ENCODE results near the gene TMEM229B. TPM values are rescaled to one million over a fixed set of nuclear protein-coding genes. Genes with fewer than 3 reads are reported as not detected.

The TMEM229B gene
- total RNA-seq, 5 donors from 2014 or later (not counting 1 experiment from before 2014, with no cell fraction given): 19.0 to 41.7 (median 32.3) TPM

DNA sequence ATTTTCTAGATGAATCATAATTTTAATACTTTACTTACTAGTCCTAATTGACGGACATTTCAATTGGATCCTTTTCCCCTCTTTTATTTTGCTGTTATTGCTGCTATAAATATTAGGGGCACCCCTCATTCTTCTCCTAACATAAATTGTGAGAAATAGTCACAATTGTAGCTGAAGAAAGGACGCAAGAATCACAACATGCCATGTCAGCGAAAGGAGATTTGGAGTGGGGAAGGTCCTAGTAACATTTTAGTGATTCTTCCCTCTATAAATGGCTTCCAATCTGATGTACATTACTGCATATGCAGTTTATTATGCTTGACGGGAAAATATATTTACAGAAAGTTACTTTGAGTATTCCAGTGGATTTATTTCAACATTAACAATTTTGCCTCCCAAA, 36.9 kb upstream of the TMEM229B start:
- WGBS (ENCODE audit: insufficient coverage): no CpG with 5 or more reads among the region's 4 CpGs
- Histone ChIP-seq H3K27me3 (replicated peaks in 1 of 2; ENCODE audit: control insufficient read depth in 2 of 2, extremely low read depth in 1 of 2, insufficient read depth in 2 of 2, low read length in 1 of 2) (peaks cover 0 to 30% of the 10 kb centered on the region in 2 experiments), H3K9me3 (no peaks in the 10 kb centered on the region), H3K4me1 (ENCODE audit: control insufficient read depth in 1 of 2, extremely low read depth in 1 of 2, insufficient read depth in 2 of 2, low read length in 2 of 2) (no peaks in the 10 kb centered on the region), H3K27ac (ENCODE audit: low read length) (no peak overlapping the region), H3K4me3 (ENCODE audit: control insufficient read depth in 1 of 2, extremely low read depth in 1 of 2, low read length in 1 of 2) (no peak overlapping the region), H3K36me3 (ENCODE audit: control insufficient read depth in 2 of 2, extremely low read depth in 1 of 2, insufficient read depth in 1 of 2, low read length in 1 of 2) (no peaks in the 10 kb centered on the region)
- no peaks in the 10 kb centered on the region for H3K36me3 Mint-ChIP-seq
- no peak overlapping the region for H3K4me3 Mint-ChIP-seq
- no peaks in the 10 kb centered on the region for H3K9me3 Mint-ChIP-seq
- ATAC-seq (replicated peaks in 1 of 4) (no peak), DNase-seq (no peak)
- no peak overlapping the region for H3K27ac Mint-ChIP-seq
- POLR2A ChIA-PET: no interaction called here
- H3K27me3 Mint-ChIP-seq: peaks cover 28 to 41% of the 10 kb centered on the region in 2 donors
- CTCF ChIA-PET: interaction anchor here (0.8 to 2.0 kb wide), 2 partner anchors 14 to 75 kb away, joined by 3 to 6 read pairs; partner anchors contain the start of gene PIGH (in 1 of the 2)
- peaks cover 0 to 6% (median 4%) of the 10 kb centered on the region in 3 donors for H3K4me1 Mint-ChIP-seq

DNA sequence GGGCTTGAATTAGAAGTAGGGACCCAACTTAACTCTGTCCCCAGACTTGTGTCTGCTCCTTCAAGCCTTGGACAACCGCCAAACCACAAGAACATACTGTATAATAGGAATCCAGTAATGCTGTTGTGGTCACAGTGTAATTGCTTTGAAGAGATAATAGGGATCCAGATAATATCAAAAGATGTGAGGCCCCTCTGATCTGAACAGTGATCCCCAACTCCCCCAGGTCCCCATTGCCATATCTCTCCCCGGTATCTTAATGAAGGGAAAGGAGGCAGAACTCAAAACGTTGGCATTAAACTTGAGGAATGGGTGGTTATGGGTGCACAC, 36.1 kb upstream of the TMEM229B start:
- H3K9me3 Mint-ChIP-seq: no peaks in the 10 kb centered on the region
- H3K4me3 Mint-ChIP-seq: no peak overlapping the region
- no CpG with 5 or more reads among the region's 3 CpGs for WGBS (ENCODE audit: insufficient coverage)
- no peak overlapping the region for H3K27ac ChIP-seq (ENCODE audit: low read length)
- no peak for ATAC-seq (replicated peaks in 1 of 4)
- peaks cover 0 to 6% (median 4%) of the 10 kb centered on the region in 3 donors for H3K4me1 Mint-ChIP-seq
- peaks cover 28 to 40% of the 10 kb centered on the region in 2 donors for H3K27me3 Mint-ChIP-seq
- no peaks in the 10 kb centered on the region for H3K36me3 ChIP-seq (ENCODE audit: control insufficient read depth in 2 of 2, extremely low read depth in 1 of 2, insufficient read depth in 1 of 2, low read length in 1 of 2)
- no peaks in the 10 kb centered on the region for H3K9me3 ChIP-seq
- H3K27ac Mint-ChIP-seq: no peak overlapping the region
- no peaks in the 10 kb centered on the region for H3K36me3 Mint-ChIP-seq
- DNase-seq: no peak
- H3K27me3 ChIP-seq (replicated peaks in 1 of 2; ENCODE audit: control insufficient read depth in 2 of 2, extremely low read depth in 1 of 2, insufficient read depth in 2 of 2, low read length in 1 of 2): peaks cover 0 to 30% of the 10 kb centered on the region in 2 experiments
- ChIA-PET POLR2A (no interaction called here), CTCF (interaction anchor here in 1 of 2 donors (0.8 kb wide), 1 partner anchor 143 kb away, joined by 3 read pairs; no protein-coding TSS in a partner anchor)
- no peaks in the 10 kb centered on the region for H3K4me1 ChIP-seq (ENCODE audit: control insufficient read depth in 1 of 2, extremely low read depth in 1 of 2, insufficient read depth in 2 of 2, low read length in 2 of 2)
- H3K4me3 ChIP-seq (ENCODE audit: control insufficient read depth in 1 of 2, extremely low read depth in 1 of 2, low read length in 1 of 2): no peak overlapping the region

- no peak overlapping the region for H3K4me3 ChIP-seq (ENCODE audit: control insufficient read depth in 1 of 2, extremely low read depth in 1 of 2, low read length in 1 of 2)
- H3K9me3 ChIP-seq: no peaks in the 10 kb centered on the region
- Mint-ChIP-seq H3K9me3 (no peaks in the 10 kb centered on the region), H3K4me3 (no peak overlapping the region), H3K4me1 (peaks cover 0 to 6% (median 4%) of the 10 kb centered on the region in 3 donors), H3K36me3 (no peaks in the 10 kb centered on the region), H3K27ac (no peak overlapping the region), H3K27me3 (peaks cover 27 to 38% of the 10 kb centered on the region in 2 donors)
- H3K36me3 ChIP-seq (ENCODE audit: control insufficient read depth in 2 of 2, extremely low read depth in 1 of 2, insufficient read depth in 1 of 2, low read length in 1 of 2): no peaks in the 10 kb centered on the region
- POLR2A ChIA-PET: no interaction called here
- no peak overlapping the region for H3K27ac ChIP-seq (ENCODE audit: low read length)
- DNase-seq (no peak), ATAC-seq (replicated peaks in 1 of 4) (no peak)
- H3K27me3 ChIP-seq (replicated peaks in 1 of 2; ENCODE audit: control insufficient read depth in 2 of 2, extremely low read depth in 1 of 2, insufficient read depth in 2 of 2, low read length in 1 of 2): peaks cover 0 to 30% of the 10 kb centered on the region in 2 experiments
- 80% methylated on average over 1 of the region's 7 CpGs for WGBS (ENCODE audit: insufficient coverage)
- CTCF ChIA-PET: interaction anchor here in 1 of 2 donors (0.8 kb wide), 1 partner anchor 143 kb away, joined by 3 read pairs; no protein-coding TSS in a partner anchor
- H3K4me1 ChIP-seq (ENCODE audit: control insufficient read depth in 1 of 2, extremely low read depth in 1 of 2, insufficient read depth in 2 of 2, low read length in 2 of 2): no peaks in the 10 kb centered on the region
These were observed 35.5 kb upstream of the TMEM229B start for GRCh38 chr14:67523764-67524633.

GRCh38 chr14:67522270-67522669, 33.7 kb upstream of the TMEM229B start:
- Mint-ChIP-seq H3K4me1 (peaks cover 0 to 6% (median 4%) of the 10 kb centered on the region in 3 donors), H3K9me3 (no peaks in the 10 kb centered on the region), H3K27ac (no peak overlapping the region), H3K36me3 (no peaks in the 10 kb centered on the region), H3K27me3 (peaks cover 19 to 38% of the 10 kb centered on the region in 2 donors), H3K4me3 (no peak overlapping the region)
- Histone ChIP-seq H3K27me3 (replicated peaks in 1 of 2; ENCODE audit: control insufficient read depth in 2 of 2, extremely low read depth in 1 of 2, insufficient read depth in 2 of 2, low read length in 1 of 2) (peaks cover 0 to 24% of the 10 kb centered on the region in 2 experiments), H3K27ac (ENCODE audit: low read length) (no peak overlapping the region), H3K4me3 (ENCODE audit: control insufficient read depth in 1 of 2, extremely low read depth in 1 of 2, low read length in 1 of 2) (no peak overlapping the region), H3K36me3 (ENCODE audit: control insufficient read depth in 2 of 2, extremely low read depth in 1 of 2, insufficient read depth in 1 of 2, low read length in 1 of 2) (no peaks in the 10 kb centered on the region), H3K9me3 (no peaks in the 10 kb centered on the region), H3K4me1 (ENCODE audit: control insufficient read depth in 1 of 2, extremely low read depth in 1 of 2, insufficient read depth in 2 of 2, low read length in 2 of 2) (no peaks in the 10 kb centered on the region)
- POLR2A ChIA-PET: no interaction called here
- DNase-seq (no peak), ATAC-seq (replicated peaks in 1 of 4) (no peak)
- CTCF ChIA-PET: interaction anchor here in 1 of 2 donors (0.6 kb wide), 1 partner anchor 112 kb away, joined by 3 read pairs; no protein-coding TSS in a partner anchor
- WGBS (ENCODE audit: insufficient coverage): no CpG with 5 or more reads among the region's 2 CpGs

GRCh38 chr14:67520482-67520881, 32.0 kb upstream of the TMEM229B start:
- H3K36me3 Mint-ChIP-seq: no peaks in the 10 kb centered on the region
- ATAC-seq (replicated peaks in 1 of 4) (no peak), DNase-seq (no peak)
- no CpG with 5 or more reads among the region's 1 CpG for WGBS (ENCODE audit: insufficient coverage)
- H3K4me3 ChIP-seq (ENCODE audit: control insufficient read depth in 1 of 2, extremely low read depth in 1 of 2, low read length in 1 of 2): no peak overlapping the region
- no peak overlapping the region for H3K27ac ChIP-seq (ENCODE audit: low read length)
- H3K36me3 ChIP-seq (ENCODE audit: control insufficient read depth in 2 of 2, extremely low read depth in 1 of 2, insufficient read depth in 1 of 2, low read length in 1 of 2): no peaks in the 10 kb centered on the region
- H3K4me3 Mint-ChIP-seq: no peak overlapping the region
- H3K4me1 Mint-ChIP-seq: peaks cover 7 to 17% (median 13%) of the 10 kb centered on the region in 3 donors
- no peak overlapping the region for H3K27ac Mint-ChIP-seq
- POLR2A ChIA-PET: no interaction called here
- no peaks in the 10 kb centered on the region for H3K9me3 ChIP-seq
- CTCF ChIA-PET: no interaction called here
- no peaks in the 10 kb centered on the region for H3K9me3 Mint-ChIP-seq
- peaks cover 0 to 12% of the 10 kb centered on the region in 2 experiments for H3K4me1 ChIP-seq (ENCODE audit: control insufficient read depth in 1 of 2, extremely low read depth in 1 of 2, insufficient read depth in 2 of 2, low read length in 2 of 2)
- peaks cover 10 to 33% of the 10 kb centered on the region in 2 donors for H3K27me3 Mint-ChIP-seq
- peaks cover 0 to 13% of the 10 kb centered on the region in 2 experiments for H3K27me3 ChIP-seq (replicated peaks in 1 of 2; ENCODE audit: control insufficient read depth in 2 of 2, extremely low read depth in 1 of 2, insufficient read depth in 2 of 2, low read length in 1 of 2)

GRCh38 chr14:67519406-67519805, 30.9 kb upstream of the TMEM229B start:
- DNase-seq (no peak), ATAC-seq (replicated peaks in 1 of 4) (no peak)
- Histone ChIP-seq H3K4me3 (ENCODE audit: control insufficient read depth in 1 of 2, extremely low read depth in 1 of 2, low read length in 1 of 2) (no peak overlapping the region), H3K27me3 (replicated peaks in 1 of 2; ENCODE audit: control insufficient read depth in 2 of 2, extremely low read depth in 1 of 2, insufficient read depth in 2 of 2, low read length in 1 of 2) (peaks cover 0 to 12% of the 10 kb centered on the region in 2 experiments), H3K9me3 (no peaks in the 10 kb centered on the region), H3K4me1 (ENCODE audit: control insufficient read depth in 1 of 2, extremely low read depth in 1 of 2, insufficient read depth in 2 of 2, low read length in 2 of 2) (peaks cover 2 to 17% of the 10 kb centered on the region in 2 experiments), H3K27ac (ENCODE audit: low read length) (no peak overlapping the region), H3K36me3 (ENCODE audit: control insufficient read depth in 2 of 2, extremely low read depth in 1 of 2, insufficient read depth in 1 of 2, low read length in 1 of 2) (no peaks in the 10 kb centered on the region)
- ChIA-PET POLR2A (no interaction called here), CTCF (no interaction called here)
- no CpG with 5 or more reads among the region's 5 CpGs for WGBS (ENCODE audit: insufficient coverage)
- peaks cover 4 to 25% of the 10 kb centered on the region in 2 donors for H3K27me3 Mint-ChIP-seq
- no peaks in the 10 kb centered on the region for H3K36me3 Mint-ChIP-seq
- no peak overlapping the region for H3K27ac Mint-ChIP-seq
- H3K4me3 Mint-ChIP-seq: no peak overlapping the region
- H3K4me1 Mint-ChIP-seq: peaks cover 7 to 16% (median 15%) of the 10 kb centered on the region in 3 donors
- H3K9me3 Mint-ChIP-seq: no peaks in the 10 kb centered on the region
